HepG2 (cell line): ENCODE data around the gene ZFAND2A. TPM values are rescaled to one million over a fixed set of nuclear protein-coding genes. Genes with fewer than 3 reads are reported as not detected.
A peak's percentile ranks its signal among the peaks of the same experiment; 100 is the strongest.

Experiments
- CENPX ChIP-seq: sonication (generic); formaldehyde crosslinking; IDR thresholded peaks from 2 replicates; pipeline ENCODE4 v1.9.0; 2021; ENCODE audit warnings: mild to moderate bottlenecking, missing genetic modification reagents, moderate library complexity
- KLF16 ChIP-seq, 2 experiments: sonication (generic) in 1 of 2; formaldehyde crosslinking in 1 of 2; IDR thresholded peaks; 2 replicates each; pipeline versions ENCODE4 v1.6.1 to v1.8.0; 2016 to 2023; ENCODE audit warnings: missing genetic modification reagents in 2 of 2, missing compliant biosample characterization in 1 of 2
- PHF20 ChIP-seq: sonication (generic); formaldehyde crosslinking; IDR thresholded peaks from 2 replicates; pipeline ENCODE4 v1.5.0; 2020; ENCODE audit warnings: mild to moderate bottlenecking, missing genetic modification reagents
- ZNF75D ChIP-seq: sonication (generic); formaldehyde crosslinking; IDR thresholded peaks from 2 replicates; pipeline ENCODE4 v1.8.1; 2023; ENCODE audit warnings: missing genetic modification reagents, mild to moderate bottlenecking, borderline replicate concordance
- ZNF775 ChIP-seq: sonication (generic); formaldehyde crosslinking; IDR thresholded peaks from 2 replicates; pipeline ENCODE4 v1.4.0; 2020; ENCODE audit warnings: missing genetic modification reagents, mild to moderate bottlenecking, moderate library complexity, borderline replicate concordance
- polyA plus RNA-seq, 8 experiments: library from polyadenylated mRNA; depleted of rRNA in 3 of 8; stranded (reverse) in 7 of 8; unstranded in 1 of 8; fragments of >200 nt; fragmentation: Illumina TruSeq in 4 of 8; extraction: Trizol in 4 of 8; gene quantifications; 2 replicates each; pipeline versions ENCODE4 v1.2.1 to v1.2.3, GENCODE V29; 2011 to 2016; ENCODE audit warnings: low read depth in 4 of 8, missing spikeins in 1 of 8, mixed read lengths in 1 of 8; ENCODE audit not compliant: insufficient read depth in 1 of 8
- total RNA-seq, 5 experiments: library from RNA; depleted of rRNA; stranded (reverse); fragments of >200 nt; fragmentation: Illumina TruSeq; extraction: Trizol; gene quantifications; 2 replicates each; pipeline ENCODE4 v1.2.3, GENCODE V29; 2016; ENCODE audit warnings: low read depth in 1 of 5
- TF ChIP-seq, protein P1 (sequence below): sonication (generic); formaldehyde crosslinking; IDR thresholded peaks from 2 replicates; pipeline ENCODE4 v1.8.1; 2022; ENCODE audit warnings: low read depth, mild to moderate bottlenecking, missing genetic modification reagents
- TF ChIP-seq, protein P2 (sequence below): IDR thresholded peaks from 2 replicates; pipeline ENCODE4 v1.6.1; 2012; ENCODE audit warnings: low read depth, low read length, improper control_type of control experiment
- TF ChIP-seq, protein P3 (sequence below): sonication (generic); formaldehyde crosslinking; IDR thresholded peaks from 2 replicates; pipeline ENCODE4 v1.4.0; 2020; ENCODE audit warnings: missing genetic modification reagents, borderline replicate concordance
- TF ChIP-seq, protein P4 (sequence below): sonication (generic); formaldehyde crosslinking; IDR thresholded peaks from 2 replicates; pipeline ENCODE4 v1.4.0; 2020; ENCODE audit warnings: missing genetic modification reagents, mild to moderate bottlenecking, borderline replicate concordance
- TF ChIP-seq, protein P5 (sequence below): fragments of 450-650 bp; IDR thresholded peaks from 2 replicates; pipeline ENCODE4 v1.6.1; 2016
- TF ChIP-seq, protein P6 (sequence below): sonication (generic); formaldehyde crosslinking; IDR thresholded peaks from 2 replicates; pipeline ENCODE4 v1.4.0; 2020; ENCODE audit warnings: missing genetic modification reagents, mild to moderate bottlenecking, borderline replicate concordance

ZFAND2A gene
- total and polyA plus RNA-seq, 2 of the 13 experiments (the other 11 are each of a cell fraction or from before 2014, with no cell fraction given) = 140 to 153 TPM

DNA sequence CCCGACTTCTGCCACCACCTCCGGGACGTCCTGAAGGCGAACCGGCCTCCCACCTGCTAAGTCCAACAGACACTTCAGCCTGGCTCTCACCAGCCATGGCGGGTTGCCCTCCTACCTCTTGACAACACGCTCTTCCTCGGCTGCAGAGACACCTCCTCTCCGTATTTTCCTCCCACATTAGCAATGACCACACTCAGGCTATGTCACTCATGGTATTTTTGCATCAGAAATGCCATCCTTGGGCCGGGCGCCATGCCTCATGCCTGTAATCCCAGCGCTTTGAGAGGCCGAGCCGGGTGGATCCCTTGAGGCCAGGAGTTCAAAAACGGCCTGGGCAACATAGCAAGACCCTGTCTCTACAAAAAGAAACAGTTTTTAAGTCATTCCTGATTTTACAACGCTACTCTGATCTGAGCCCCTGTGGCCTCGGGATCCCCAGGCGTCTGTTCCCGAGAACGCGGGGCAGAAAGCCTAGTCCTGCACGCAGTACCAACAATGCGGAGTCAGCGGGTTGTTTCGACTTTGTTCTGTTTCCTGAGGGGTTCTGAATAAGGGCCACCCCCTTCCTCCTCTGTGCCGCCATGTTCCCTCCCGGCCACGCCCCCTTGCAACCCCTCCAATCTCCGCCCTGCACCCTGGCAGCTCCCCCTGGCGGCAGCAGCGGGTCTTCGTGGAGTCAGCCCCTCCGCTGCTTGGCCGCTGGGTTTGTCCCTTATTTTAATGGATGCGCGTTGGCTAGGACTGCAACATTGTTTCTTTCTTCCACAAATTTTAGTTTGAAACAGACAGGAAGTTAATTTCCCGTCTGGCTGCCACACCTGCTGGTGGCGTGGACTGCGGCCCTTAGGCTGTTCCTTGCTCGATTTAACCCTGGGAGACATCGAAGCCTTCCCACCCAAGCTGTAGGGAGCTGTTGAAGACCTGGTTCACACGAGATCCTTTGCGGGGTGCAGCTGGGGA, 9.7 kb upstream of the ZFAND2A start (continued):
- TF ChIP-seq, protein P1, sequence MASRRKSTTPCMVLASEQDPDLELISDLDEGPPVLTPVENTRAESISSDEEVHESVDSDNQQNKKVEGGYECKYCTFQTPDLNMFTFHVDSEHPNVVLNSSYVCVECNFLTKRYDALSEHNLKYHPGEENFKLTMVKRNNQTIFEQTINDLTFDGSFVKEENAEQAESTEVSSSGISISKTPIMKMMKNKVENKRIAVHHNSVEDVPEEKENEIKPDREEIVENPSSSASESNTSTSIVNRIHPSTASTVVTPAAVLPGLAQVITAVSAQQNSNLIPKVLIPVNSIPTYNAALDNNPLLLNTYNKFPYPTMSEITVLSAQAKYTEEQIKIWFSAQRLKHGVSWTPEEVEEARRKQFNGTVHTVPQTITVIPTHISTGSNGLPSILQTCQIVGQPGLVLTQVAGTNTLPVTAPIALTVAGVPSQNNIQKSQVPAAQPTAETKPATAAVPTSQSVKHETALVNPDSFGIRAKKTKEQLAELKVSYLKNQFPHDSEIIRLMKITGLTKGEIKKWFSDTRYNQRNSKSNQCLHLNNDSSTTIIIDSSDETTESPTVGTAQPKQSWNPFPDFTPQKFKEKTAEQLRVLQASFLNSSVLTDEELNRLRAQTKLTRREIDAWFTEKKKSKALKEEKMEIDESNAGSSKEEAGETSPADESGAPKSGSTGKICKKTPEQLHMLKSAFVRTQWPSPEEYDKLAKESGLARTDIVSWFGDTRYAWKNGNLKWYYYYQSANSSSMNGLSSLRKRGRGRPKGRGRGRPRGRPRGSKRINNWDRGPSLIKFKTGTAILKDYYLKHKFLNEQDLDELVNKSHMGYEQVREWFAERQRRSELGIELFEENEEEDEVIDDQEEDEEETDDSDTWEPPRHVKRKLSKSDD = no peak
- TF ChIP-seq, protein P2, sequence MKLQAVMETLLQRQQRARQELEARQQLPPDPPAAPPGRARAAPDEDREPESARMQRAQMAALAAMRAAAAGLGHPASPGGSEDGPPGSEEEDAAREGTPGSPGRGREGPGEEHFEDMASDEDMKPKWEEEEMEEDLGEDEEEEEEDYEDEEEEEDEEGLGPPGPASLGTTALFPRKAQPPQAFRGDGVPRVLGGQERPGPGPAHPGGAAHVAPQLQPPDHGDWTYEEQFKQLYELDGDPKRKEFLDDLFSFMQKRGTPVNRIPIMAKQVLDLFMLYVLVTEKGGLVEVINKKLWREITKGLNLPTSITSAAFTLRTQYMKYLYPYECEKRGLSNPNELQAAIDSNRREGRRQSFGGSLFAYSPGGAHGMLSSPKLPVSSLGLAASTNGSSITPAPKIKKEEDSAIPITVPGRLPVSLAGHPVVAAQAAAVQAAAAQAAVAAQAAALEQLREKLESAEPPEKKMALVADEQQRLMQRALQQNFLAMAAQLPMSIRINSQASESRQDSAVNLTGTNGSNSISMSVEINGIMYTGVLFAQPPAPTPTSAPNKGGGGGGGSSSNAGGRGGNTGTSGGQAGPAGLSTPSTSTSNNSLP = no peak
- no peak for TF ChIP-seq ZNF775 (CRISPR knock-in tag)
- TF ChIP-seq KLF16 (CRISPR knock-in tag; IDR thresholded peaks at IDR 0.05) = peak in 1 of 2 experiments; percentile 90; a peak in 2 of 4 replicates
- TF ChIP-seq CENPX (CRISPR knock-in tag) = no peak
- 0 out of 2 replicates have a peak, but pooled peaks have one; percentile 56 for TF ChIP-seq ZNF75D
- TF ChIP-seq PHF20 (CRISPR knock-in tag) = no peak
- TF ChIP-seq, protein P3, sequence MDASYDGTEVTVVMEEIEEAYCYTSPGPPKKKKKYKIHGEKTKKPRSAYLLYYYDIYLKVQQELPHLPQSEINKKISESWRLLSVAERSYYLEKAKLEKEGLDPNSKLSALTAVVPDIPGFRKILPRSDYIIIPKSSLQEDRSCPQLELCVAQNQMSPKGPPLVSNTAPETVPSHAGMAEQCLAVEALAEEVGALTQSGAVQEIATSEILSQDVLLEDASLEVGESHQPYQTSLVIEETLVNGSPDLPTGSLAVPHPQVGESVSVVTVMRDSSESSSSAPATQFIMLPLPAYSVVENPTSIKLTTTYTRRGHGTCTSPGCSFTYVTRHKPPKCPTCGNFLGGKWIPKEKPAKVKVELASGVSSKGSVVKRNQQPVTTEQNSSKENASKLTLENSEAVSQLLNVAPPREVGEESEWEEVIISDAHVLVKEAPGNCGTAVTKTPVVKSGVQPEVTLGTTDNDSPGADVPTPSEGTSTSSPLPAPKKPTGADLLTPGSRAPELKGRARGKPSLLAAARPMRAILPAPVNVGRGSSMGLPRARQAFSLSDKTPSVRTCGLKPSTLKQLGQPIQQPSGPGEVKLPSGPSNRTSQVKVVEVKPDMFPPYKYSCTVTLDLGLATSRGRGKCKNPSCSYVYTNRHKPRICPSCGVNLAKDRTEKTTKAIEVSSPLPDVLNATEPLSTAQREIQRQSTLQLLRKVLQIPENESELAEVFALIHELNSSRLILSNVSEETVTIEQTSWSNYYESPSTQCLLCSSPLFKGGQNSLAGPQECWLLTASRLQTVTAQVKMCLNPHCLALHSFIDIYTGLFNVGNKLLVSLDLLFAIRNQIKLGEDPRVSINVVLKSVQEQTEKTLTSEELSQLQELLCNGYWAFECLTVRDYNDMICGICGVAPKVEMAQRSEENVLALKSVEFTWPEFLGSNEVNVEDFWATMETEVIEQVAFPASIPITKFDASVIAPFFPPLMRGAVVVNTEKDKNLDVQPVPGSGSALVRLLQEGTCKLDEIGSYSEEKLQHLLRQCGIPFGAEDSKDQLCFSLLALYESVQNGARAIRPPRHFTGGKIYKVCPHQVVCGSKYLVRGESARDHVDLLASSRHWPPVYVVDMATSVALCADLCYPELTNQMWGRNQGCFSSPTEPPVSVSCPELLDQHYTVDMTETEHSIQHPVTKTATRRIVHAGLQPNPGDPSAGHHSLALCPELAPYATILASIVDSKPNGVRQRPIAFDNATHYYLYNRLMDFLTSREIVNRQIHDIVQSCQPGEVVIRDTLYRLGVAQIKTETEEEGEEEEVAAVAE (CRISPR knock-in tag) = no peak; the same call in 1 of the 2 replicates
- TF ChIP-seq, protein P4, sequence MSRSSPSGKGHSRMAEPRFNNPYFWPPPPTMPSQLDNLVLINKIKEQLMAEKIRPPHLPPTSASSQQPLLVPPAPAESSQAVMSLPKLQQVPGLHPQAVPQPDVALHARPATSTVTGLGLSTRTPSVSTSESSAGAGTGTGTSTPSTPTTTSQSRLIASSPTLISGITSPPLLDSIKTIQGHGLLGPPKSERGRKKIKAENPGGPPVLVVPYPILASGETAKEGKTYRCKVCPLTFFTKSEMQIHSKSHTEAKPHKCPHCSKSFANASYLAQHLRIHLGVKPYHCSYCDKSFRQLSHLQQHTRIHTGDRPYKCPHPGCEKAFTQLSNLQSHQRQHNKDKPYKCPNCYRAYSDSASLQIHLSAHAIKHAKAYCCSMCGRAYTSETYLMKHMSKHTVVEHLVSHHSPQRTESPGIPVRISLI = no peak
- TF ChIP-seq, protein P5, sequence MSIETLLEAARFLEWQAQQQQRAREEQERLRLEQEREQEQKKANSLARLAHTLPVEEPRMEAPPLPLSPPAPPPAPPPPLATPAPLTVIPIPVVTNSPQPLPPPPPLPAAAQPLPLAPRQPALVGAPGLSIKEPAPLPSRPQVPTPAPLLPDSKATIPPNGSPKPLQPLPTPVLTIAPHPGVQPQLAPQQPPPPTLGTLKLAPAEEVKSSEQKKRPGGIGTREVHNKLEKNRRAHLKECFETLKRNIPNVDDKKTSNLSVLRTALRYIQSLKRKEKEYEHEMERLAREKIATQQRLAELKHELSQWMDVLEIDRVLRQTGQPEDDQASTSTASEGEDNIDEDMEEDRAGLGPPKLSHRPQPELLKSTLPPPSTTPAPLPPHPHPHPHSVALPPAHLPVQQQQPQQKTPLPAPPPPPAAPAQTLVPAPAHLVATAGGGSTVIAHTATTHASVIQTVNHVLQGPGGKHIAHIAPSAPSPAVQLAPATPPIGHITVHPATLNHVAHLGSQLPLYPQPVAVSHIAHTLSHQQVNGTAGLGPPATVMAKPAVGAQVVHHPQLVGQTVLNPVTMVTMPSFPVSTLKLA = no peak
- TF ChIP-seq, protein P6, sequence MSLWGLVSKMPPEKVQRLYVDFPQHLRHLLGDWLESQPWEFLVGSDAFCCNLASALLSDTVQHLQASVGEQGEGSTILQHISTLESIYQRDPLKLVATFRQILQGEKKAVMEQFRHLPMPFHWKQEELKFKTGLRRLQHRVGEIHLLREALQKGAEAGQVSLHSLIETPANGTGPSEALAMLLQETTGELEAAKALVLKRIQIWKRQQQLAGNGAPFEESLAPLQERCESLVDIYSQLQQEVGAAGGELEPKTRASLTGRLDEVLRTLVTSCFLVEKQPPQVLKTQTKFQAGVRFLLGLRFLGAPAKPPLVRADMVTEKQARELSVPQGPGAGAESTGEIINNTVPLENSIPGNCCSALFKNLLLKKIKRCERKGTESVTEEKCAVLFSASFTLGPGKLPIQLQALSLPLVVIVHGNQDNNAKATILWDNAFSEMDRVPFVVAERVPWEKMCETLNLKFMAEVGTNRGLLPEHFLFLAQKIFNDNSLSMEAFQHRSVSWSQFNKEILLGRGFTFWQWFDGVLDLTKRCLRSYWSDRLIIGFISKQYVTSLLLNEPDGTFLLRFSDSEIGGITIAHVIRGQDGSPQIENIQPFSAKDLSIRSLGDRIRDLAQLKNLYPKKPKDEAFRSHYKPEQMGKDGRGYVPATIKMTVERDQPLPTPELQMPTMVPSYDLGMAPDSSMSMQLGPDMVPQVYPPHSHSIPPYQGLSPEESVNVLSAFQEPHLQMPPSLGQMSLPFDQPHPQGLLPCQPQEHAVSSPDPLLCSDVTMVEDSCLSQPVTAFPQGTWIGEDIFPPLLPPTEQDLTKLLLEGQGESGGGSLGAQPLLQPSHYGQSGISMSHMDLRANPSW (CRISPR knock-in tag) = no peak; the same call in 1 of the 2 replicates
